HepG2 (cell line): ENCODE measurements around the gene CD14. TPM values are rescaled to one million over a fixed set of nuclear protein-coding genes. Genes with fewer than 3 reads are reported as not detected.

Experiments
- ATAC-seq: fragments of 200-7000 bp; cut with Tn5 transposase; 3 replicates; pipeline ENCODE4 v1.9.1; 2020; ENCODE audit warnings: mild to moderate bottlenecking, moderate library complexity
- BruUV-seq: library from RNA; stranded (reverse); fragments of 400-500 nt; replicated peaks from 2 replicates; lab custom pipeline; 2021; lab: Mats Ljungman, UMichigan
- CTCF ChIA-PET: fragments of 300-600 bp; formaldehyde crosslinking; extraction: SDS; loops from one replicate; lab custom pipeline; 2021; ENCODE audit warnings: low total read pairs, inconsistent platforms, low intra/inter-chr PET ratio; lab: Yijun Ruan, JAX
- POLR2A ChIA-PET: fragments of 350-600 bp; sonication (Branson Sonifier 250); formaldehyde crosslinking; loops from one replicate; lab custom pipeline; 2020; ENCODE audit warnings: antibody characterized with exemption, inconsistent platforms; lab: Yijun Ruan, JAX
- DNase-seq: peaks from one replicate; pipeline ENCODE4 v3.0.0-alpha.2; 2015; ENCODE audit warnings: low spot score
- FAIRE-seq: peaks from 3 replicates; lab custom pipeline; 2011; peaks lifted over from hg19 to GRCh38; lab: Jason Lieb, UNC
- H2AFZ ChIP-seq: one replicate; pipeline ENCODE4 v1.6.1; 2011; ENCODE audit warnings: low read length, inconsistent platforms
- H3K27ac ChIP-seq: fragments of 300-600 bp; 3 replicates; pipeline ENCODE4 v1.8.0; 2011; ENCODE audit warnings: mixed run types, mild to moderate bottlenecking, mixed read lengths, low read length, inconsistent platforms; ENCODE audit not compliant: insufficient read depth; ENCODE audit errors: extremely low read length
- H3K27me3 ChIP-seq, 2 experiments: fragments of 200-600 bp in 1 of 2; 2 replicates in 1 of 2; 3 replicates in 1 of 2; pipeline versions ENCODE4 v1.6.0 to v1.8.0; 2011; ENCODE audit warnings: low read length in 2 of 2, mild to moderate bottlenecking in 2 of 2, moderate library complexity in 2 of 2, inconsistent platforms in 1 of 2; ENCODE audit not compliant: insufficient read depth in 2 of 2, control insufficient read depth in 1 of 2
- H3K36me3 ChIP-seq, 2 experiments: fragments of 200-600 bp in 1 of 2; replicated peaks in 1 of 2; 2 replicates in 1 of 2; 3 replicates in 1 of 2; pipeline versions ENCODE4 v1.5.1 to v1.8.0; 2011; ENCODE audit warnings: low read length in 2 of 2, inconsistent platforms in 1 of 2; ENCODE audit not compliant: insufficient read depth in 2 of 2, control insufficient read depth in 1 of 2
- H3K4me1 ChIP-seq: 2 replicates; pipeline ENCODE4 v1.5.1; 2012; ENCODE audit warnings: low read length, inconsistent platforms; ENCODE audit not compliant: insufficient read depth
- H3K4me2 ChIP-seq: 2 replicates; pipeline ENCODE4 v1.6.0; 2011; ENCODE audit warnings: low read depth, low read length, inconsistent platforms
- H3K4me3 ChIP-seq, 3 experiments: fragments of 200-600 bp in 1 of 3; sonication (generic), shearing (Covaris generic) in 1 of 3; replicated peaks in 1 of 3; 2 replicates each; pipeline ENCODE4 v1.5.1; 2011 to 2016; ENCODE audit warnings: low read length in 3 of 3, inconsistent platforms in 2 of 3, low read depth in 2 of 3, mild to moderate bottlenecking in 2 of 3, control low read depth in 1 of 3, mixed read lengths in 1 of 3; ENCODE audit not compliant: insufficient read depth in 1 of 3
- H3K79me2 ChIP-seq: one replicate; pipeline ENCODE4 v1.6.1; 2011; ENCODE audit warnings: low read length, inconsistent platforms; ENCODE audit not compliant: insufficient read depth
- H3K9ac ChIP-seq: 2 replicates; pipeline ENCODE4 v1.6.0; 2011; ENCODE audit warnings: mild to moderate bottlenecking, low read depth, low read length, inconsistent platforms; ENCODE audit not compliant: insufficient read depth
- H3K9me3 ChIP-seq: 2 replicates; pipeline ENCODE4 v1.5.1; 2012; ENCODE audit warnings: mild to moderate bottlenecking, low read length
- H4K20me1 ChIP-seq: 2 replicates; pipeline ENCODE4 v1.6.0; 2011; ENCODE audit warnings: inconsistent platforms, mild to moderate bottlenecking, low read length, moderate library complexity; ENCODE audit not compliant: insufficient read depth
- ARNTL ChIP-seq: sonication (generic); formaldehyde crosslinking; IDR thresholded peaks from 2 replicates; pipeline ENCODE4 v1.4.0; 2020; ENCODE audit warnings: mild to moderate bottlenecking, missing genetic modification reagents
- MIER3 ChIP-seq: IDR thresholded peaks from 2 replicates; pipeline ENCODE4 v1.6.1; 2016; ENCODE audit warnings: missing compliant biosample characterization, borderline replicate concordance
- NFYC ChIP-seq: IDR thresholded peaks from 2 replicates; pipeline ENCODE4 v1.6.1; 2016; ENCODE audit warnings: missing genetic modification reagents, missing compliant biosample characterization
- ZBTB33 ChIP-seq: sonication (generic); formaldehyde crosslinking; IDR thresholded peaks from 2 replicates; pipeline ENCODE4 v1.4.0; 2020; ENCODE audit warnings: missing genetic modification reagents
- ZMAT3 ChIP-seq: sonication (generic); formaldehyde crosslinking; conservative IDR thresholded peaks from 2 replicates; pipeline ENCODE4 v1.7.0; 2021; ENCODE audit warnings: missing genetic modification reagents
- ZNF18 ChIP-seq: sonication (generic); formaldehyde crosslinking; IDR thresholded peaks from 2 replicates; pipeline ENCODE4 v1.8.0; 2022; ENCODE audit warnings: mild to moderate bottlenecking, missing genetic modification reagents; ENCODE audit not compliant: insufficient replicate concordance
- WGBS: methylation state at CpG from one replicate; pipeline ENCODE4 v1.1.6; 2017; ENCODE audit warnings: low lambda C conversion rate; 5-methylcytosine and 5-hydroxymethylcytosine counted together
- in situ Hi-C: cut with HindIII; loops from 2 replicates; pipeline ENCODE4 v1.10.0; 2017; ENCODE audit warnings: low pct_unique_long_range_greater_than_20kb; ENCODE audit not compliant: extremely low pct_ligation_motif_present
- intact Hi-C: fragments of 100-400 bp; cut with micrococcal nuclease; formaldehyde crosslinking; loops from one replicate; pipeline ENCODE4 v1.10.0; 2022; ENCODE audit not compliant: unreplicated experiment
- polyA plus RNA-seq, 8 experiments: library from polyadenylated mRNA; depleted of rRNA in 3 of 8; stranded (reverse) in 7 of 8; unstranded in 1 of 8; fragments of >200 nt; fragmentation: Illumina TruSeq in 4 of 8; extraction: Trizol in 4 of 8; gene quantifications; 2 replicates each; pipeline versions ENCODE4 v1.2.1 to v1.2.3, GENCODE V29; 2011 to 2016; ENCODE audit warnings: low read depth in 4 of 8, missing spikeins in 1 of 8, mixed read lengths in 1 of 8; ENCODE audit not compliant: insufficient read depth in 1 of 8
- total RNA-seq, 5 experiments: library from RNA; depleted of rRNA; stranded (reverse); fragments of >200 nt; fragmentation: Illumina TruSeq; extraction: Trizol; gene quantifications; 2 replicates each; pipeline ENCODE4 v1.2.3, GENCODE V29; 2016; ENCODE audit warnings: low read depth in 1 of 5
- TF ChIP-seq, protein P1 (sequence below): sonication (generic); formaldehyde crosslinking; IDR thresholded peaks from 2 replicates; pipeline ENCODE4 v1.5.1; 2020; ENCODE audit warnings: mild to moderate bottlenecking, missing genetic modification reagents, borderline replicate concordance
- TF ChIP-seq, protein P2 (sequence below): sonication (generic); formaldehyde crosslinking; IDR thresholded peaks from 2 replicates; pipeline ENCODE4 v1.4.0; 2020; ENCODE audit warnings: missing genetic modification reagents

Gene CD14
- total and polyA plus RNA-seq, 2 of the 13 experiments (the other 11 are each of a cell fraction or from before 2014, with no cell fraction given), result 1.7 to 4.7 TPM

DNA sequence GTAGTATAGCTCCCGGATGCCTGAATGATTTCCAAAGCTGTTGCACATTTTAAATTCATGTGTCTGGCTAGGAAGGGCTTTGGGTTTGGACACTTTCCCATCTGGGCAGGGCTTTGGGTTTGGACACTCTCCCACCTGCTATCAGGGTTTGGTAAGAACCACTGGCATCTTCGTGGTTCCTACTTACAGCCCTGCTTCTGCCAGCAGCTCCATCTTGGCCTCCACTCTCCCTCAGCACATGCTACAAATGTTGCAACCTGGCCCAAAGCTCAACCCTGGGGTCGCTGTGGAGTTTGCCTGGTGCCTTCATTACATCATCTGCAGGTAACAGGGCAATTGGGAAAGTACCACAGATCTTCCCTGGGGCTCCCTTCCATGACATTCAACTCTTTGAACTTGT is 9.7 kb upstream of the CD14 start:
- ATAC-seq, result no peak
- POLR2A ChIA-PET, result interaction anchor here (0.8 to 2.8 kb wide), 6 partner anchors 21 to 241 kb away, joined by 3 to 9 read pairs (median 4); partner anchors contain the start of genes ANKHD1, EIF4EBP3, HARS1 and HARS2
- H3K4me3 ChIP-seq, result no peak overlapping the region
- CTCF ChIA-PET, result no interaction called here
- intact Hi-C loops (loop anchor here (10.0 kb wide), 1 partner anchor 238 kb away; the partner anchor contains the start of gene ANKHD1), in situ Hi-C loops (no loop called here)
- 64% methylated on average over 3 of the region's 3 CpGs for WGBS
- H3K27me3 ChIP-seq, result no peaks in the 10 kb centered on the region; a peak in 2 of 5 replicates
- H2AFZ ChIP-seq, result no peak overlapping the region
- H3K9ac ChIP-seq, result no peak overlapping the region
- BruUV-seq, result no TSS peak
- H4K20me1 ChIP-seq, result no peaks in the 10 kb centered on the region
- H3K36me3 ChIP-seq, result peaks cover 11 to 33% of the 10 kb centered on the region in 2 experiments; a peak in 4 of 5 replicates
- peak; percentile 47 for FAIRE-seq
- DNase-seq, result no peak
- H3K4me1 ChIP-seq, result peaks cover 51% of the 10 kb centered on the region
- H3K9me3 ChIP-seq, result no peaks in the 10 kb centered on the region
- H3K4me2 ChIP-seq, result no peak overlapping the region
- peaks cover 44% of the 10 kb centered on the region for H3K79me2 ChIP-seq
- H3K27ac ChIP-seq, result no peak overlapping the region
- TF ChIP-seq ZBTB33 (CRISPR knock-in tag) (no peak), NFYC (CRISPR knock-in tag) (no peak), ZNF18 (CRISPR knock-in tag) (no peak), ZMAT3 (CRISPR knock-in tag) (no peak), MIER3 (CRISPR knock-in tag) (no peak), ARNTL (CRISPR knock-in tag) (no peak)
- TF ChIP-seq, protein P1, sequence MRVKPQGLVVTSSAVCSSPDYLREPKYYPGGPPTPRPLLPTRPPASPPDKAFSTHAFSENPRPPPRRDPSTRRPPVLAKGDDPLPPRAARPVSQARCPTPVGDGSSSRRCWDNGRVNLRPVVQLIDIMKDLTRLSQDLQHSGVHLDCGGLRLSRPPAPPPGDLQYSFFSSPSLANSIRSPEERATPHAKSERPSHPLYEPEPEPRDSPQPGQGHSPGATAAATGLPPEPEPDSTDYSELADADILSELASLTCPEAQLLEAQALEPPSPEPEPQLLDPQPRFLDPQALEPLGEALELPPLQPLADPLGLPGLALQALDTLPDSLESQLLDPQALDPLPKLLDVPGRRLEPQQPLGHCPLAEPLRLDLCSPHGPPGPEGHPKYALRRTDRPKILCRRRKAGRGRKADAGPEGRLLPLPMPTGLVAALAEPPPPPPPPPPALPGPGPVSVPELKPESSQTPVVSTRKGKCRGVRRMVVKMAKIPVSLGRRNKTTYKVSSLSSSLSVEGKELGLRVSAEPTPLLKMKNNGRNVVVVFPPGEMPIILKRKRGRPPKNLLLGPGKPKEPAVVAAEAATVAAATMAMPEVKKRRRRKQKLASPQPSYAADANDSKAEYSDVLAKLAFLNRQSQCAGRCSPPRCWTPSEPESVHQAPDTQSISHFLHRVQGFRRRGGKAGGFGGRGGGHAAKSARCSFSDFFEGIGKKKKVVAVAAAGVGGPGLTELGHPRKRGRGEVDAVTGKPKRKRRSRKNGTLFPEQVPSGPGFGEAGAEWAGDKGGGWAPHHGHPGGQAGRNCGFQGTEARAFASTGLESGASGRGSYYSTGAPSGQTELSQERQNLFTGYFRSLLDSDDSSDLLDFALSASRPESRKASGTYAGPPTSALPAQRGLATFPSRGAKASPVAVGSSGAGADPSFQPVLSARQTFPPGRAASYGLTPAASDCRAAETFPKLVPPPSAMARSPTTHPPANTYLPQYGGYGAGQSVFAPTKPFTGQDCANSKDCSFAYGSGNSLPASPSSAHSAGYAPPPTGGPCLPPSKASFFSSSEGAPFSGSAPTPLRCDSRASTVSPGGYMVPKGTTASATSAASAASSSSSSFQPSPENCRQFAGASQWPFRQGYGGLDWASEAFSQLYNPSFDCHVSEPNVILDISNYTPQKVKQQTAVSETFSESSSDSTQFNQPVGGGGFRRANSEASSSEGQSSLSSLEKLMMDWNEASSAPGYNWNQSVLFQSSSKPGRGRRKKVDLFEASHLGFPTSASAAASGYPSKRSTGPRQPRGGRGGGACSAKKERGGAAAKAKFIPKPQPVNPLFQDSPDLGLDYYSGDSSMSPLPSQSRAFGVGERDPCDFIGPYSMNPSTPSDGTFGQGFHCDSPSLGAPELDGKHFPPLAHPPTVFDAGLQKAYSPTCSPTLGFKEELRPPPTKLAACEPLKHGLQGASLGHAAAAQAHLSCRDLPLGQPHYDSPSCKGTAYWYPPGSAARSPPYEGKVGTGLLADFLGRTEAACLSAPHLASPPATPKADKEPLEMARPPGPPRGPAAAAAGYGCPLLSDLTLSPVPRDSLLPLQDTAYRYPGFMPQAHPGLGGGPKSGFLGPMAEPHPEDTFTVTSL (CRISPR knock-in tag), result no peak
- TF ChIP-seq, protein P2, sequence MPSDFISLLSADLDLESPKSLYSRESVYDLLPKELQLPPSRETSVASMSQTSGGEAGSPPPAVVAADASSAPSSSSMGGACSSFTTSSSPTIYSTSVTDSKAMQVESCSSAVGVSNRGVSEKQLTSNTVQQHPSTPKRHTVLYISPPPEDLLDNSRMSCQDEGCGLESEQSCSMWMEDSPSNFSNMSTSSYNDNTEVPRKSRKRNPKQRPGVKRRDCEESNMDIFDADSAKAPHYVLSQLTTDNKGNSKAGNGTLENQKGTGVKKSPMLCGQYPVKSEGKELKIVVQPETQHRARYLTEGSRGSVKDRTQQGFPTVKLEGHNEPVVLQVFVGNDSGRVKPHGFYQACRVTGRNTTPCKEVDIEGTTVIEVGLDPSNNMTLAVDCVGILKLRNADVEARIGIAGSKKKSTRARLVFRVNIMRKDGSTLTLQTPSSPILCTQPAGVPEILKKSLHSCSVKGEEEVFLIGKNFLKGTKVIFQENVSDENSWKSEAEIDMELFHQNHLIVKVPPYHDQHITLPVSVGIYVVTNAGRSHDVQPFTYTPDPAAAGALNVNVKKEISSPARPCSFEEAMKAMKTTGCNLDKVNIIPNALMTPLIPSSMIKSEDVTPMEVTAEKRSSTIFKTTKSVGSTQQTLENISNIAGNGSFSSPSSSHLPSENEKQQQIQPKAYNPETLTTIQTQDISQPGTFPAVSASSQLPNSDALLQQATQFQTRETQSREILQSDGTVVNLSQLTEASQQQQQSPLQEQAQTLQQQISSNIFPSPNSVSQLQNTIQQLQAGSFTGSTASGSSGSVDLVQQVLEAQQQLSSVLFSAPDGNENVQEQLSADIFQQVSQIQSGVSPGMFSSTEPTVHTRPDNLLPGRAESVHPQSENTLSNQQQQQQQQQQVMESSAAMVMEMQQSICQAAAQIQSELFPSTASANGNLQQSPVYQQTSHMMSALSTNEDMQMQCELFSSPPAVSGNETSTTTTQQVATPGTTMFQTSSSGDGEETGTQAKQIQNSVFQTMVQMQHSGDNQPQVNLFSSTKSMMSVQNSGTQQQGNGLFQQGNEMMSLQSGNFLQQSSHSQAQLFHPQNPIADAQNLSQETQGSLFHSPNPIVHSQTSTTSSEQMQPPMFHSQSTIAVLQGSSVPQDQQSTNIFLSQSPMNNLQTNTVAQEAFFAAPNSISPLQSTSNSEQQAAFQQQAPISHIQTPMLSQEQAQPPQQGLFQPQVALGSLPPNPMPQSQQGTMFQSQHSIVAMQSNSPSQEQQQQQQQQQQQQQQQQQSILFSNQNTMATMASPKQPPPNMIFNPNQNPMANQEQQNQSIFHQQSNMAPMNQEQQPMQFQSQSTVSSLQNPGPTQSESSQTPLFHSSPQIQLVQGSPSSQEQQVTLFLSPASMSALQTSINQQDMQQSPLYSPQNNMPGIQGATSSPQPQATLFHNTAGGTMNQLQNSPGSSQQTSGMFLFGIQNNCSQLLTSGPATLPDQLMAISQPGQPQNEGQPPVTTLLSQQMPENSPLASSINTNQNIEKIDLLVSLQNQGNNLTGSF (CRISPR knock-in tag), result no peak
